ENCODE results near the gene PRKAR2B.

DNA sequence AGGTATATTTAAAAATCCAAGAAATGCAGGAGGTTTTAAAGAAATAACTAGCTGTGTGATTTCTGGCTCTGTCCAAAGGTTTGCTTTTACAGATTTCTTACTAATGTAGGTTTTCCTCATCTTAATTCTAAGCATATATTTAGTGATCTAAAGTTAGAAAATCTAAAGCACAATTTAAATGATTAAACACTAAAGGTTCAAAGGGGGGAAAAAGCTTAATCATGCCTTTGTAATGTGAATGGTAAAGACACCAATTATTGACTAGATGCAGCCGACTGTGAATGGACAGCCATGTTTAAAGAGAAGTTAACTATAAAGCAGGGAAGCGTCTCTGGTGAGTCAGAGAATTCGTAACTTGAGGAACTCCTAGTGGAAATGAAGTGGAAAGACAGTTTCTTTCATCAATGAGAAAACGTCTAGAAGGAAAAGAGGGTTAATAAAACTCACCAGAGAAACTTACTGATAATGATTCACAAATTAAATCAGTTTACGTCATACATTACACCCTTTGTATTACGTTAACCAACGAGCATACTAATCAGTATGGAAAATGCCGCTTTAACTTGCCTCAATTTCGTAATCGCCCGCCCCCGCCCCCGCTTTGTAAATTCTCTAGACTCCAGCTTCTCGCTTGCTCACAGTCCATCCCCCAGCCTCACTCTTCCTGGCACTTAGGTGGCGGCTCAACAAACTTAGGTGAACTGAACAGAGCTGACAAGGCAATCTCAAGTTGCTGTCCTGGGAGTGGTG lies 123.2 kb downstream of the PRKAR2B start:
- TF ChIP-seq GATA2 (IDR thresholded peaks at IDR 0.05; ENCODE audit: low read depth, low read length): no peak
- no peak for TF ChIP-seq GATA3 (IDR thresholded peaks at IDR 0.05; ENCODE audit: low read depth, low read length)

All from SH-SY5Y (cell line).